HepG2 (cell line): Measurements from ENCODE around the gene ZER1. TPM values are rescaled to one million over a fixed set of nuclear protein-coding genes. Genes with fewer than 3 reads are reported as not detected.

ENCODE experiments used
- CCDC6 ChIP-seq: sonication (generic); formaldehyde crosslinking; IDR thresholded peaks from 2 replicates; pipeline ENCODE4 v1.8.1; 2022; ENCODE audit warnings: mild to moderate bottlenecking, missing genetic modification reagents, moderate library complexity
- MAX ChIP-seq: IDR thresholded peaks from 2 replicates; pipeline ENCODE4 v1.6.1; 2012; ENCODE audit warnings: inconsistent platforms
- NR2C2 ChIP-seq: sonication (generic); formaldehyde crosslinking; IDR thresholded peaks from 2 replicates; pipeline ENCODE4 v1.4.0; 2020; ENCODE audit warnings: missing genetic modification reagents, mild to moderate bottlenecking, moderate library complexity, borderline replicate concordance
- POLR2G ChIP-seq: fragments of 200-400 bp; formaldehyde crosslinking; IDR thresholded peaks from 2 replicates; pipeline ENCODE4 v1.6.1; 2018; ENCODE audit warnings: mild to moderate bottlenecking, low read depth, low read length, moderate library complexity
- REL ChIP-seq: sonication (generic); formaldehyde crosslinking; conservative IDR thresholded peaks from 2 replicates; pipeline ENCODE4 v1.8.0; 2022; ENCODE audit warnings: mild to moderate bottlenecking, missing genetic modification reagents, moderate library complexity
- SNAPC4 ChIP-seq: sonication (generic); formaldehyde crosslinking; IDR thresholded peaks from 2 replicates; pipeline ENCODE4 v1.4.0; 2020; ENCODE audit warnings: mild to moderate bottlenecking, missing genetic modification reagents
- THAP9 ChIP-seq: sonication (generic); formaldehyde crosslinking; IDR thresholded peaks from 2 replicates; pipeline ENCODE4; 2020; ENCODE audit warnings: missing genetic modification reagents, mild to moderate bottlenecking, borderline replicate concordance
- ZNF143 ChIP-seq: sonication (generic); formaldehyde crosslinking; IDR thresholded peaks from 2 replicates; pipeline ENCODE4 v1.4.0; 2020; ENCODE audit warnings: missing genetic modification reagents
- ZNF468 ChIP-seq: sonication (generic); formaldehyde crosslinking; IDR thresholded peaks from 2 replicates; pipeline ENCODE4 v1.8.0; 2022; ENCODE audit warnings: mild to moderate bottlenecking, moderate library complexity, missing genetic modification reagents
- ZNF609 ChIP-seq: sonication (generic); formaldehyde crosslinking; IDR thresholded peaks from 2 replicates; pipeline ENCODE4 v1.4.0; 2020; ENCODE audit warnings: mild to moderate bottlenecking, missing genetic modification reagents, borderline replicate concordance
- ZNF747 ChIP-seq: sonication (generic); formaldehyde crosslinking; IDR thresholded peaks from 2 replicates; pipeline ENCODE4 v1.8.1; 2023; ENCODE audit warnings: missing genetic modification reagents, mild to moderate bottlenecking, borderline replicate concordance
- ZNF782 ChIP-seq: sonication (generic); formaldehyde crosslinking; IDR thresholded peaks from 2 replicates; pipeline ENCODE4 v1.4.0; 2020; ENCODE audit warnings: missing genetic modification reagents, mild to moderate bottlenecking, borderline replicate concordance
- polyA plus RNA-seq, 8 experiments: library from polyadenylated mRNA; depleted of rRNA in 3 of 8; stranded (reverse) in 7 of 8; unstranded in 1 of 8; fragments of >200 nt; fragmentation: Illumina TruSeq in 4 of 8; extraction: Trizol in 4 of 8; gene quantifications; 2 replicates each; pipeline versions ENCODE4 v1.2.1 to v1.2.3, GENCODE V29; 2011 to 2016; ENCODE audit warnings: low read depth in 4 of 8, missing spikeins in 1 of 8, mixed read lengths in 1 of 8; ENCODE audit not compliant: insufficient read depth in 1 of 8
- total RNA-seq, 5 experiments: library from RNA; depleted of rRNA; stranded (reverse); fragments of >200 nt; fragmentation: Illumina TruSeq; extraction: Trizol; gene quantifications; 2 replicates each; pipeline ENCODE4 v1.2.3, GENCODE V29; 2016; ENCODE audit warnings: low read depth in 1 of 5

The ZER1 gene
- total and polyA plus RNA-seq, 2 of the 13 experiments (the other 11 are each of a cell fraction or from before 2014, with no cell fraction given) = 7.7 to 40.0 TPM

- TF ChIP-seq THAP9 = peak; percentile 66; the same call in 1 of the 2 replicates
- no peak for TF ChIP-seq ZNF468 (CRISPR knock-in tag)
- TF ChIP-seq ZNF609 (CRISPR knock-in tag) = peak; percentile 26; the same call in 1 of the 2 replicates
- TF ChIP-seq ZNF782 (CRISPR knock-in tag) = no peak; the same call in 1 of the 2 replicates
- TF ChIP-seq CCDC6 = peak; percentile 83; the same call in 1 of the 2 replicates
- TF ChIP-seq ZNF747 (CRISPR knock-in tag) = 0 out of 2 replicates have a peak, but pooled peaks have one; percentile 45
- no peak for TF ChIP-seq REL
- TF ChIP-seq POLR2G = peak; percentile 77
- TF ChIP-seq SNAPC4 (CRISPR knock-in tag) = peak; percentile 53; the same call in 1 of the 2 replicates
- TF ChIP-seq MAX = peak; percentile 54; the same call in 1 of the 2 replicates
- peak; percentile 48; the same call in 1 of the 2 replicates for TF ChIP-seq NR2C2 (CRISPR knock-in tag)
- TF ChIP-seq ZNF143 (CRISPR knock-in tag) = no peak
Measured at GRCh38 chr9:128684325-128685199, 87.2 kb downstream of the ZER1 start (continued).
